Epithelial cell of esophagus (primary cell): ENCODE measurements around the gene TRIB2.

Experiments
- DNase-seq: peaks from one replicate; pipeline ENCODE4 v3.0.0; 2010; ENCODE audit warnings: low read depth
- H3K4me3 ChIP-seq: 2 replicates; pipeline ENCODE4 v1.5.1; 2011; ENCODE audit warnings: mild to moderate bottlenecking, low read length, control low read depth
- CTCF ChIP-seq: IDR thresholded peaks from 2 replicates; pipeline ENCODE4 v1.5.1; 2011; ENCODE audit warnings: low read depth, mild to moderate bottlenecking, low read length, control low read depth, inconsistent platforms; ENCODE audit not compliant: insufficient read depth; ENCODE audit errors: missing control alignments

The TRIB2 gene

GRCh38 chr2:12767541-12767940, 50.8 kb downstream of the TRIB2 start:
- DNase-seq = no peak

DNA sequence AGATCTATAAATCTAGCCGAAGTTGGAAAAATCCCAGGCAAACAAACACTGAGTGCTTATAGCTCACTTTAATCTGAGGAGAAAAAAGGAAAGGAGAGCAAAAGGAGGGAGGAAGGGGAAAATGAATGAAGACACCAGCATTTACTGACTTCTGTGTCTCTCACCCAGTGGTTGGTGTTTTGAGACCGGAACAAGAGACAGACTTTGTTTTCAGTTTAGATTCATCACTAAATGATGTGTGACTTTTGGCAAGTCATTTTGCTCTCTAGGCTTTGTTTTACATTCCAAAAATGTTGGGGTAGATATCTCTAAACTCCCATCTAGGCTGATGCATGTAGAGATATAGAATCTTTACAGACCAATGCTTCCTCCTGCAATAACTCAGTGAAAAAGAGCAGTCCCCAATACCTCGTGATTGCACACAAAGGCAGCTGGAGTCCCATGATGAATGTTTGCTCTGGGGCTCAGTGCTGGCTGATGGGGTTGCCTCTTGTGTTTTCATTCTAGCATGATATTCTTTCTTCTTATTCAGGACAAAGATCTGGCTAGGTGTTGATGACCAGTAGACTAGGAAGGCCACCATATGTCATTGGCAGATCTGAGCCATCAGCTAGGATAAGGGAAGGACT, 51.4 kb downstream of the TRIB2 start:
- DNase-seq = no peak
- TF ChIP-seq CTCF = no peak
- no peak overlapping the region for H3K4me3 ChIP-seq

More at GRCh38 chr2:12767541-12767940, 50.8 kb downstream of the TRIB2 start:
- no peak for TF ChIP-seq CTCF
- no peak overlapping the region for H3K4me3 ChIP-seq

GRCh38 chr2:12769492-12770105, 52.9 kb downstream of the TRIB2 start:
- DNase-seq = no peak
- TF ChIP-seq CTCF = no peak
- no peak overlapping the region for H3K4me3 ChIP-seq

DNA sequence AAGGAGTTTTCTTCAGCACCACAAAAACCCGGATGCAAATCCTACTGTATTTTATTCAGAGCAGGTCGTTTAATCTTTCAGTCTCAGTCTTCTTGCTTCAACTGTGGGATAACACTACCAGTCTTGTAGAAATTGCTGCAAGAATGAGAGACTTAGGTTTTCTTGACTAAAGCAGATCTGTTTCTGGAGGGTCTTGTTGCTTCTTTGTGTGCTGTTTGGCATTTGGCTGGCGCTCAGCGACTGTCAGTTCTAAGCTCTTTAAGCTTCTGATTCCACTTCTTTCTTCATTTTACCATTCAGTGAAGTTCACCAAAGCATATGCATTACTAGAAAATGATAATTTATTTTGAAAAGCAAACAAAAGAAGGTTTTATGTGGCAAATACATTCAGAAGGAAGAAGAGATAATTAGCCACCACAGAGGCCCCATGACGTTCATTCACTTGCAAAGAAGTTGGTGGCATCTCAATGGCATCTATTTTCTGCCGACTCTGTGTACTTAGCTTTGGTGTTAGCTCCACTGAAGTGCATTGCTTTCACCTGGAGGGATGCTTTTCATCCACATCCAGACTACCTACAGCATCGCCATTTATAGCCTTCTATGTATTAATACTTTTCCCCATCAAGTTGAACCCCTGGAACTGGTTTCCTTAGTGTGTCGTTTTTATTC, 53.7 kb downstream of the TRIB2 start:
- H3K4me3 ChIP-seq = no peak overlapping the region
- no peak for TF ChIP-seq CTCF
- DNase-seq = no peak

DNA sequence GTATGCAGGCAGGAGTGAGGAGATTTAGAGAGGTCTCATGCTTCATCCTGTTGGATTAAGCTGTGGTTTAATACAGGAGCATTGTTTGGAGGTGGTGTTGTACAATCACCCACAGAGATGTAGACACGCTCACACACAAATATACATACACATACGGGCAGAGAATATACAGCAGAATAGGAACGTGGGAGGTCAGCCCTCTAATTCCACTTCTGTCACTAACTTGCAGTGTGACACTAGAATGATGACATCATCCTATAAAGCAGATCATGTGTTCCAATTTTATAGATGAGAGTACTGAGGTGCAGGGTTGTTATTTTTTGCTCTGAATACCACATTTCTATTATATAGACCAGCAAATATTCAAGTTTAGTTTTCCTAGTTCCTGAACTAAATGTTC, 54.4 kb downstream of the TRIB2 start:
- H3K4me3 ChIP-seq = no peak overlapping the region
- TF ChIP-seq CTCF = no peak
- no peak for DNase-seq

DNA sequence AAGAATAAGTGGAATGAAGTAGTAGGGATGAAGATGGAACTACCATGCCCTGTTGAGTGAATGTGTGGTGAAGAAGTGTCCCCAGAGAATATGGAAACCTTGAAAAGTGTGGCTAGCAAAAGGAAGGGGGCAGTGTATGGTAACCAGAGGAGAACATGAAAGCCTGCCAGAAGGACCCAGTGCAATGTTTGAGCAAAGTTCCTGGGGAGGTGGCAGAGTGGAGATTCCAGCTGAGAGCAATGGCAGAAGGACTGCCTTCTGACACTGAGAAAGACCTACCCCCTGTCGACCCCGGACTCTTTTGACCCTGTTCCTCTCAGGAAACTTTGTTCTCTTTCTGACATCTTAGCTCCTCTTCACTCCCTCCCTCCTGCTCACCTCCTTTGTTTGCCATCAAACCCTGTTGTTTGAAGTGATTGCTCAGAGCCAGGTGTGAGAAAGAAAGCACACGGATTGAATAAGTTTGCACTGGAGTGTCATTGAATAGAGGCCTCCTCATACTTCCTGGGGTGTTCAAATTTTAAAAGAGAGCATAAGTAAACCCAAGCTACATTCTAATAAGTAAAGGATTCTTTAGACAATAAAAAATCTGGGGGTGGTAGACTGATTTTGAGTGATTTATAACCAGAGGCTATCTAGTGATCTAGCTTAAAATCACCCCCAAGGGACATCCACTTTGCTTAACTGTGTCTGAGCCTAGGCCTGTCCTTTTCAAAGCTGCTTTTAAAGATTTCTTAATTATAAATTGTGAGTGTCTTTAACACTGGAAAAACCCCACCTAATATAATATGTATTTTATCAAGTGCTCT, 57.1 kb downstream of the TRIB2 start:
- no peak for TF ChIP-seq CTCF
- DNase-seq = no peak
- H3K4me3 ChIP-seq = no peak overlapping the region
